22Rv1 (cell line): ENCODE results near the gene NAA40.

Experiments
- H3K27ac ChIP-seq: fragments of 450-650 bp; 2 replicates; pipeline ENCODE4 v1.5.1; 2017
- CTCF ChIP-seq: fragments of 450-650 bp; IDR thresholded peaks from 2 replicates; pipeline ENCODE4 v1.5.1; 2017; ENCODE audit warnings: mild to moderate bottlenecking
- ZFX ChIP-seq: fragments of 450-650 bp; IDR thresholded peaks from 2 replicates; pipeline ENCODE4 v1.6.1; 2017; ENCODE audit warnings: antibody characterized with exemption, borderline replicate concordance

The NAA40 gene

GRCh38 chr11:63911876-63912275 lies 26.9 kb upstream of the NAA40 start:
- TF ChIP-seq ZFX (no peak), CTCF (no peak)
- no peak overlapping the region for H3K27ac ChIP-seq

- no peak overlapping the region for H3K27ac ChIP-seq
Observed at GRCh38 chr11:63912678-63913077, 26.1 kb upstream of the NAA40 start.

GRCh38 chr11:63913866-63914830 lies 24.7 kb upstream of the NAA40 start:
- H3K27ac ChIP-seq: no peak overlapping the region
- TF ChIP-seq CTCF: no peak
- TF ChIP-seq ZFX: no peak

More at GRCh38 chr11:63912678-63913077, 26.1 kb upstream of the NAA40 start:
- TF ChIP-seq ZFX: no peak
- TF ChIP-seq CTCF: no peak

- TF ChIP-seq ZFX (no peak), CTCF (no peak)
- peak overlapping the region; percentile 20; the same call in 1 of the 2 replicates for H3K27ac ChIP-seq
Observed at GRCh38 chr11:63914896-63915691, 23.7 kb upstream of the NAA40 start.

GRCh38 chr11:63915961-63916836 lies 22.6 kb upstream of the NAA40 start:
- no peak for TF ChIP-seq ZFX
- peak; percentile 84 for TF ChIP-seq CTCF
- peak overlapping the region; percentile 95 for H3K27ac ChIP-seq

- TF ChIP-seq ZFX (no peak), CTCF (no peak)
- H3K27ac ChIP-seq: peak within 1 kb of the TSS; percentile 95
Observed at GRCh38 chr11:63916837-63917691, 21.7 kb upstream of the NAA40 start, which contains the start of gene RCOR2. Gene RCOR2 (minus strand): TSS chr11:63917164. CDS start chr11:63916456, 708 bp downstream.
